ENCODE results near the gene SPOCK3.
"Not testable (repeated sequence)": the region's sequence is repeated elsewhere in the genome, so short reads cannot be mapped to it uniquely, and the experiment has no call there.

SPOCK3 gene

GRCh38 chr4:167031534-167032156 is 202.6 kb downstream of the SPOCK3 start:
- DNase-seq, result no peak

GRCh38 chr4:167028976-167029375 is 205.3 kb downstream of the SPOCK3 start:
- DNase-seq, result no peak

- no peak for DNase-seq
Measured at GRCh38 chr4:167025670-167026069, 208.6 kb downstream of the SPOCK3 start.

- DNase-seq, result no peak
Measured at GRCh38 chr4:167023364-167023925, 210.8 kb downstream of the SPOCK3 start.

GRCh38 chr4:167021545-167022155 is 212.6 kb downstream of the SPOCK3 start:
- DNase-seq, result peak; percentile 23 to 30

- peak; percentile 2 to 5 for DNase-seq
Measured at GRCh38 chr4:167020410-167020809, 213.9 kb downstream of the SPOCK3 start.

- no peak for DNase-seq
Measured at GRCh38 chr4:167014944-167015343, 219.3 kb downstream of the SPOCK3 start.

- DNase-seq, result no peak
Measured at GRCh38 chr4:167003326-167003725, 231.0 kb downstream of the SPOCK3 start.

- DNase-seq, result no peak
Measured at GRCh38 chr4:167000141-167000852, 234.0 kb downstream of the SPOCK3 start.

- no peak for DNase-seq
Measured at GRCh38 chr4:166996216-166996615, 238.1 kb downstream of the SPOCK3 start.

GRCh38 chr4:166994686-166995085 is 239.6 kb downstream of the SPOCK3 start:
- DNase-seq, result no peak

GRCh38 chr4:166991006-166991561 is 243.2 kb downstream of the SPOCK3 start:
- DNase-seq, result no peak

GRCh38 chr4:166989886-166990285 is 244.4 kb downstream of the SPOCK3 start:
- no peak for DNase-seq

GRCh38 chr4:166987026-166987425 is 247.3 kb downstream of the SPOCK3 start:
- DNase-seq, result no peak

- no peak for DNase-seq
Measured at GRCh38 chr4:166981847-166982246, 252.4 kb downstream of the SPOCK3 start.

- no peak for DNase-seq
Measured at GRCh38 chr4:166980419-166980818, 253.9 kb downstream of the SPOCK3 start.

- no peak for DNase-seq
Measured at GRCh38 chr4:166977596-166977995, 256.7 kb downstream of the SPOCK3 start.

- no peak for DNase-seq
Measured at GRCh38 chr4:166972071-166972470, 262.2 kb downstream of the SPOCK3 start.

GRCh38 chr4:166968219-166968618 is 266.1 kb downstream of the SPOCK3 start:
- DNase-seq, result not testable (repeated sequence)

GRCh38 chr4:166965562-166965961 is 268.7 kb downstream of the SPOCK3 start:
- no peak for DNase-seq

GRCh38 chr4:166957451-166957850 is 276.8 kb downstream of the SPOCK3 start:
- DNase-seq, result no peak

- no peak for DNase-seq
Measured at GRCh38 chr4:166956484-166956883, 277.8 kb downstream of the SPOCK3 start.

- DNase-seq, result no peak
Measured at GRCh38 chr4:166941629-166942028, 292.7 kb downstream of the SPOCK3 start.

- no peak for DNase-seq
Measured at GRCh38 chr4:166930464-166930863, 303.8 kb downstream of the SPOCK3 start.
